ENCODE results near the gene GADD45G. TPM values are rescaled to one million over a fixed set of nuclear protein-coding genes. Genes with fewer than 3 reads are reported as not detected.

The GADD45G gene
- total and polyA plus RNA-seq, 12 donors: 9.4 to 125 (median 21.2) TPM

DNA sequence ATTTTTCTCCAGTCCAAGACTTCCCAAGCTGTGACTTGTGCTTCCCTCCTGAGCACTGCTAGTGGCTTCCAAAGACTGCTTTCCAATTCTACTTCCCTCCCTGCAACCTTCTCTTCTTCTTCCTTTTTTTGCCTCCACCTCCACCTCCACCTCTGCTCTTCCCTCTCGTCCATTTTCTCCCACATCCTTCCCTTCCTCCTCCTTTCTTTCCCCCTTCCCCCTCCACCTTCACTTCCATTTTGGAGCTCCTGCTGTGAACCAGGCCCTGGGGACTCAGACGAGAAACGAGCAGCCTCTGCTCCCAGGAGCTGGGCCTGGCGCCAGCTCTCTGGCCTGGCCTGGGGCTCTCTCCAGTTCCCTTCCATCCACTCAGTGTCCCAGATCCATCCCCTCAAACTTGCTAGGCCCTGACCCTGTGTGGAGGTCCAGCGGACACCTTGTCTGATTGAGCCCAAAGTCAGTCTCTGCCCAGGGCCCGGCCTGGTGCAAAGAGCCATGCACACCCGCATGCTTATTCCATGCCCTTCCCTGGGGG lies 5.6 kb downstream of the GADD45G start:
- H3K4me3 ChIP-seq: no peak overlapping the region
- WGBS, 2 donors: 71 to 76% methylated on average over 7 of the region's 7 CpGs
- H3K27ac ChIP-seq: no peak overlapping the region
- H3K4me1 ChIP-seq: peaks cover 0 to 24% (median 21%) of the 10 kb centered on the region in 9 donors
- intact Hi-C loops (cut with DNase I): loop anchor here in 1 of 10 donors (10.0 kb wide), 1 partner anchor 304 kb away; no protein-coding TSS in a partner anchor
- no peaks in the 10 kb centered on the region for H3K36me3 ChIP-seq
- peaks cover 0 to 16% (median 0%) of the 10 kb centered on the region in 11 donors for H3K9me3 ChIP-seq
- DNase-seq (no peak), ATAC-seq (no peak)
- H3K27me3 ChIP-seq: no peaks in the 10 kb centered on the region
- TF ChIP-seq, protein P1, sequence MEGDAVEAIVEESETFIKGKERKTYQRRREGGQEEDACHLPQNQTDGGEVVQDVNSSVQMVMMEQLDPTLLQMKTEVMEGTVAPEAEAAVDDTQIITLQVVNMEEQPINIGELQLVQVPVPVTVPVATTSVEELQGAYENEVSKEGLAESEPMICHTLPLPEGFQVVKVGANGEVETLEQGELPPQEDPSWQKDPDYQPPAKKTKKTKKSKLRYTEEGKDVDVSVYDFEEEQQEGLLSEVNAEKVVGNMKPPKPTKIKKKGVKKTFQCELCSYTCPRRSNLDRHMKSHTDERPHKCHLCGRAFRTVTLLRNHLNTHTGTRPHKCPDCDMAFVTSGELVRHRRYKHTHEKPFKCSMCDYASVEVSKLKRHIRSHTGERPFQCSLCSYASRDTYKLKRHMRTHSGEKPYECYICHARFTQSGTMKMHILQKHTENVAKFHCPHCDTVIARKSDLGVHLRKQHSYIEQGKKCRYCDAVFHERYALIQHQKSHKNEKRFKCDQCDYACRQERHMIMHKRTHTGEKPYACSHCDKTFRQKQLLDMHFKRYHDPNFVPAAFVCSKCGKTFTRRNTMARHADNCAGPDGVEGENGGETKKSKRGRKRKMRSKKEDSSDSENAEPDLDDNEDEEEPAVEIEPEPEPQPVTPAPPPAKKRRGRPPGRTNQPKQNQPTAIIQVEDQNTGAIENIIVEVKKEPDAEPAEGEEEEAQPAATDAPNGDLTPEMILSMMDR (IDR thresholded peaks at IDR 0.05): no peak

DNA sequence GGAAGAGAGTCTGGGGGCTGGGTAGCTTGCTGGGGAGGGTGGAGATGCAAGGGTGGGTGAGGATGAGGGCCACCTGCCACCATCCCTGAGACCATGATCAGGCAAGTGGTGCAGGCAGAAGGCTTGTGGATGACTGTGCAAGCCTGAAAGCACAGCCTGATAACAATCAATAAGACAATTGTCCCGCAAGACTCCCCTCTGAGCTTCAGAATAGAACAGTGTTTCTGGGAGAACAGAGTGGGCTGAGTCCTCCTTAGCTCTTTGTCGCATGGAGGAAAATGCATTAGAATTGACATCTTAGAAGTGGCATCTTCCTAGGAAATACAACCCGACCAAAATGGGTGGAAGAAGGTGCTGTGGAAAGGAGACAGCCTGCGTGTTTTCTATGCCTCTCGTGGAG lies 6.6 kb downstream of the GADD45G start:
- intact Hi-C loops (cut with DNase I): loop anchor here in 1 of 10 donors (10.0 kb wide), 1 partner anchor 303 kb away; no protein-coding TSS in a partner anchor
- Histone ChIP-seq H3K36me3 (no peaks in the 10 kb centered on the region), H3K4me1 (peaks cover 0 to 14% (median 12%) of the 10 kb centered on the region in 9 donors), H3K4me3 (no peak overlapping the region), H3K27me3 (no peaks in the 10 kb centered on the region), H3K9me3 (peaks cover 0 to 16% (median 0%) of the 10 kb centered on the region in 11 donors), H3K27ac (no peak overlapping the region)
- TF ChIP-seq, protein P1 (IDR thresholded peaks at IDR 0.05): no peak
- ATAC-seq (no peak), DNase-seq (no peak)
- WGBS, 2 donors: 93 to 96% methylated on average over 5 of the region's 5 CpGs

DNA sequence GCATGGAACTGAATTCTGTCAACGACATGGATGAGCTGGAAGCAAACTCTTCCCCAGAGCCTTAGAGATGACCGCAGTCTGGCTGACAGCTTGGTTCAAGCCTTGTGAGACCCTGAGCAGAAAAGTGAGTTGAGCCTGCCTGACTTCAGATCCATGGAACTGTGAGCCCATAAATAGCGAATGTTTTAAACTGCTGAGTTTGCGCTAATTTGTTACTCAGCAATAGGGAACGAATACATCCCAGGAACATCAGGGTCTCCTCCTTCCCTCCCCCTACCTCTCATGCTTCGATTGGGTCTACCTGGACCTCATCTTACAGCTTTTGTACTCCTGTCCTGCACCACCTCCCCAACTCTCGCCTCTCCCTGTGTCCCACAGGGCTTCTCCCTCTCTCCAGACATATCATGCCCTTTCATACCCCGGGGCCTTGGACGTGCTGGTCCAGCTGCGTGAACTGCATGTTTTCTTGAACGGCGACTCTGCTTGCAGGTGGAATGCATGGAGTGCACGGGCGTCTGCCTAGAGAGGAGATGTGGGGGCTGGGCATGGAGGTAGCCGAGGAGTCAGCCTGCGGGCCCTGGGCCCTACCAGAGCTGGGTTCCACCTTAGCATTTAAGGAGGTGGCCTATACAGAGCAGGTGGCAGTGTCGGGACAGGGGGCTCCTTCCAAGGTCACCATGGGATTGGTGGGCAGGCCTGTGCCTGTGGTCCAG lies 7.9 kb downstream of the GADD45G start:
- Histone ChIP-seq H3K4me3 (no peak overlapping the region), H3K27me3 (no peaks in the 10 kb centered on the region), H3K9me3 (peaks cover 0 to 16% (median 0%) of the 10 kb centered on the region in 11 donors), H3K36me3 (no peaks in the 10 kb centered on the region), H3K4me1 (peaks cover 0 to 2% (median 0%) of the 10 kb centered on the region in 9 donors), H3K27ac (no peak overlapping the region)
- 96% methylated on average over 17 of the region's 17 CpGs for WGBS, 2 donors
- TF ChIP-seq, protein P1 (IDR thresholded peaks at IDR 0.05): no peak
- intact Hi-C loops (cut with DNase I): loop anchor here in 1 of 10 donors (10.0 kb wide), 1 partner anchor 302 kb away; no protein-coding TSS in a partner anchor
- DNase-seq: no peak
- no peak for ATAC-seq

DNA sequence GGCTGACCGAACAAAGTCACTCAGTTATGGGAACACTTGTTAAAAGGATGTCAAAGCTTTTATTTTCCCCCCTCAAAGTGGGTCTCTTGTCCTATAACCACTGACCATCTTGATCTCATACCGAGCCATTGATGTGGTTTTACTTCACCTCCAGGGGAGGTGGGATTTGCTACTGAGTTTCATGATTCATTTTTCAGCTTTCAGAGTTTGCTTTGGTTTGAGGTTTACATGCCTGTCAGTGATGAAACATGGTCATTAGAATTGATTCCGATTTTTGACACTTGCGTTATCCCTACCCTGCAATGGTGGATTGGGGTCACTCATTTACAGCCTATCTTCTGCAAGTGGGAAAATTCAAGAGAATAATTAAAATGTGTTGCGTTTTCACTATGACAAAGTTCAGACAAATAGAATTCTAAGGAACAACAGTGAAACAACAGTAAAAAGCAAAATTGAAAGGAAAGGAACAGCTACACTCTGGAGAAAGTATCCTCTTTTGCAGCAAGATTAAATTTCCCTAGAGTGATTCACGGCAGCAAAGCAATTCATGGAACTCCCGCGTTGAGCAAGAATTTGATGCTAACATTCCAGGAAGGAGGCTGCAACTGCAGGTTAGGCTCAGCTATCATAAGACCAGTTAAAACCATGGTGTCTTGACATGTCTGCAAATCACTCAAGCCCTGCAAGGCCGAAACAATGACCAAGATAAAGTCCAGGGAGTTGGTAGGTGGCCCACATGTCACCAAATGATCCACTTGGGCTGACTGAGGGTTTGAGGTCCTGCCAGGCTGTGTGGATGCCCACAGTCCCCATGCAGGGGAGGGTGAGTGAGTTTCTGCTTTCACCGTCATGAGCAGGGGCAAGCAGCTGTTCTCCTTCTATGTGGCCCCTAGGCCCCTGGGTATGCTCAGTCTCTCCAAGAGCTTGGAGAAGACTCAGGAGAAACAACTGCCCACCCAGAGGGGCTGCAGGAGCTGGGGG lies 9.4 kb downstream of the GADD45G start:
- Histone ChIP-seq H3K4me1 (no peaks in the 10 kb centered on the region), H3K36me3 (no peaks in the 10 kb centered on the region), H3K4me3 (no peak overlapping the region), H3K27ac (no peak overlapping the region), H3K27me3 (no peaks in the 10 kb centered on the region), H3K9me3 (peaks cover 0 to 16% (median 0%) of the 10 kb centered on the region in 11 donors)
- TF ChIP-seq, protein P1 (IDR thresholded peaks at IDR 0.05): no peak
- intact Hi-C loops (cut with DNase I): loop anchor here in 1 of 10 donors (10.0 kb wide), 1 partner anchor 301 kb away; no protein-coding TSS in a partner anchor
- no peak for DNase-seq
- WGBS, 2 donors: 89% methylated on average over 10 of the region's 10 CpGs
- no peak for ATAC-seq
